SK-N-SH (cell line): ENCODE measurements around the gene C6orf141. TPM values are rescaled to one million over a fixed set of nuclear protein-coding genes. Genes with fewer than 3 reads are reported as not detected.

Experiments
- CTCF ChIA-PET: fragments of 300-600, 350-600 bp; formaldehyde crosslinking; extraction: SDS; loops from one replicate; lab custom pipeline; 2021; lab: Yijun Ruan, JAX
- POLR2A ChIA-PET: fragments of 350-600 bp; sonication (Branson Sonifier 250); formaldehyde crosslinking; extraction: SDS; loops from one replicate; lab custom pipeline; 2020; ENCODE audit warnings: antibody characterized with exemption, inconsistent platforms; lab: Yijun Ruan, JAX
- DNase-seq: peaks from one replicate; pipeline ENCODE4 v3.0.0; 2012
- H2AFZ ChIP-seq: fragments of 200-600 bp; sonication (generic); 2 replicates; pipeline ENCODE4 v1.8.1; 2016; ENCODE audit warnings: antibody characterized with exemption, mild to moderate bottlenecking, low read depth
- H3F3A ChIP-seq: fragments of 200-600 bp; sonication (generic); replicated peaks from 2 replicates; pipeline ENCODE3; 2016; ENCODE audit warnings: antibody characterized with exemption, mild to moderate bottlenecking; ENCODE audit not compliant: insufficient read depth
- H3K27ac ChIP-seq, 2 experiments: fragments of 200-500 bp in 1 of 2; fragments of 200-600 bp in 1 of 2; sonication (Bioruptor generic) in 1 of 2; sonication (generic), shearing (Covaris generic) in 1 of 2; 2 replicates each; pipeline versions ENCODE4 v1.5.1 to v1.6.1; 2014 to 2016; ENCODE audit warnings: low read depth in 2 of 2, inconsistent platforms in 1 of 2, low read length in 1 of 2, mild to moderate bottlenecking in 1 of 2, mixed read lengths in 1 of 2
- H3K27me3 ChIP-seq: fragments of 200-600 bp; sonication (generic), shearing (Covaris generic); 2 replicates; pipeline ENCODE4 v1.6.1; 2016; ENCODE audit warnings: mixed run types; ENCODE audit not compliant: insufficient read depth
- H3K36me3 ChIP-seq, 2 experiments: fragments of 200-500 bp in 1 of 2; fragments of 200-600 bp in 1 of 2; sonication (Bioruptor generic) in 1 of 2; sonication (generic) in 1 of 2; replicated peaks in 1 of 2; 2 replicates each; pipeline versions ENCODE3 to v1.5.1; 2014 to 2016; ENCODE audit warnings: low read length in 1 of 2, mild to moderate bottlenecking in 1 of 2; ENCODE audit not compliant: insufficient read depth in 2 of 2, control insufficient read depth in 1 of 2
- H3K4me1 ChIP-seq, 2 experiments: fragments of 200-500 bp in 1 of 2; fragments of 200-600 bp in 1 of 2; sonication (Bioruptor generic) in 1 of 2; sonication (generic), shearing (Covaris generic) in 1 of 2; 2 replicates each; pipeline versions ENCODE4 v1.5.1 to v1.6.1; 2014 to 2016; ENCODE audit warnings: low read depth in 1 of 2, low read length in 1 of 2, mixed run types in 1 of 2; ENCODE audit not compliant: insufficient read depth in 2 of 2, control insufficient read depth in 1 of 2
- H3K4me2 ChIP-seq: fragments of 200-600 bp; sonication (generic), shearing (Covaris generic); 2 replicates; pipeline ENCODE4 v1.6.1; 2017; ENCODE audit warnings: mixed run types
- H3K4me3 ChIP-seq, 2 experiments: fragments of 200-500 bp in 1 of 2; fragments of 200-600 bp in 1 of 2; sonication (Bioruptor generic) in 1 of 2; sonication (generic), shearing (Covaris generic) in 1 of 2; 2 replicates each; pipeline versions ENCODE4 v1.5.1 to v1.8.1; 2014 to 2016; ENCODE audit warnings: low read depth in 2 of 2, inconsistent platforms in 1 of 2, low read length in 1 of 2, mild to moderate bottlenecking in 1 of 2, mixed read lengths in 1 of 2, moderate library complexity in 1 of 2
- H3K79me2 ChIP-seq: fragments of 200-600 bp; sonication (generic); 2 replicates; pipeline ENCODE4 v1.8.1; 2017; ENCODE audit warnings: mild to moderate bottlenecking; ENCODE audit not compliant: insufficient read depth
- H3K9ac ChIP-seq: fragments of 200-600 bp; sonication (generic); 2 replicates; pipeline ENCODE4 v1.6.1; 2017; ENCODE audit warnings: mixed run types
- H3K9me2 ChIP-seq: fragments of 200-600 bp; sonication (generic); 2 replicates; pipeline ENCODE4 v1.6.1; 2017; ENCODE audit warnings: mixed run types
- H3K9me3 ChIP-seq: fragments of 200-600 bp; sonication (generic); 2 replicates; pipeline ENCODE4 v1.6.1; 2017; ENCODE audit warnings: mixed run types, mild to moderate bottlenecking, moderate library complexity
- H4K20me1 ChIP-seq: fragments of 200-600 bp; sonication (generic); 2 replicates; pipeline ENCODE4 v1.6.1; 2017; ENCODE audit warnings: mild to moderate bottlenecking, mixed run types; ENCODE audit not compliant: insufficient read depth
- CHD2 ChIP-seq: fragments of 150-350 bp; IDR thresholded peaks from 2 replicates; pipeline ENCODE4 v1.6.1; 2018; ENCODE audit warnings: low read length; ENCODE audit not compliant: partially characterized antibody
- EP300 ChIP-seq, 2 experiments: IDR thresholded peaks; 2 replicates each; pipeline versions ENCODE4 v1.4.0 to v1.6.1; 2012; ENCODE audit warnings: borderline replicate concordance in 1 of 2, low read depth in 1 of 2, low read length in 1 of 2
- GATA2 ChIP-seq: sonication (generic); formaldehyde crosslinking; IDR thresholded peaks from 2 replicates; pipeline ENCODE4 v1.5.0; 2020; ENCODE audit warnings: mild to moderate bottlenecking, missing genetic modification reagents
- MXI1 ChIP-seq: IDR thresholded peaks from 2 replicates; pipeline ENCODE4 v1.6.1; 2012; ENCODE audit warnings: mild to moderate bottlenecking, low read depth, low read length, improper control_type of control experiment
- NFIC ChIP-seq: IDR thresholded peaks from 2 replicates; pipeline ENCODE4 v1.4.0; 2012; ENCODE audit warnings: borderline replicate concordance
- POLR2AphosphoS5 ChIP-seq: IDR thresholded peaks from 2 replicates; pipeline ENCODE4 v1.6.1; 2012; ENCODE audit warnings: low read depth, low read length
- RFX5 ChIP-seq: IDR thresholded peaks from 2 replicates; pipeline ENCODE4 v1.6.1; 2012; ENCODE audit warnings: mild to moderate bottlenecking, improper control_type of control experiment, low read length
- SIN3A ChIP-seq: IDR thresholded peaks from 2 replicates; pipeline ENCODE4 v1.6.1; 2012; ENCODE audit warnings: low read depth, mild to moderate bottlenecking, low read length, moderate library complexity, borderline replicate concordance
- SMC3 ChIP-seq: IDR thresholded peaks from 2 replicates; pipeline ENCODE4 v1.6.1; 2012; ENCODE audit warnings: low read depth, low read length, improper control_type of control experiment
- TCF12 ChIP-seq: IDR thresholded peaks from 2 replicates; pipeline ENCODE4 v1.4.0; 2012
- WGBS: methylation state at CpG from one replicate; pipeline ENCODE4 v1.1.6; 2017; ENCODE audit warnings: low lambda C conversion rate; 5-methylcytosine and 5-hydroxymethylcytosine counted together
- polyA plus RNA-seq, 3 experiments: library from polyadenylated mRNA; depleted of rRNA; stranded (reverse); fragments of >200 nt; gene quantifications; 2 replicates each; pipeline ENCODE4 v1.2.3, GENCODE V29; 2012
- TF ChIP-seq, protein P1 (sequence below): IDR thresholded peaks from 2 replicates; pipeline ENCODE4 v1.6.1; 2012; ENCODE audit warnings: mild to moderate bottlenecking, low read depth, low read length, moderate library complexity
- TF ChIP-seq, protein P2 (sequence below): fragments of 150-350 bp; IDR thresholded peaks from 2 replicates; pipeline ENCODE4 v1.6.1; 2017; ENCODE audit warnings: antibody characterized with exemption, low read length, low read depth, borderline replicate concordance
- TF ChIP-seq, protein P3 (sequence below): fragments of 150-350 bp; IDR thresholded peaks from 2 replicates; pipeline ENCODE4 v1.6.1; 2016; ENCODE audit warnings: mild to moderate bottlenecking, low read depth, low read length

Gene C6orf141
- polyA plus RNA-seq, 1 of the 3 experiments (the other 2 are of a cell fraction): not detected

DNA sequence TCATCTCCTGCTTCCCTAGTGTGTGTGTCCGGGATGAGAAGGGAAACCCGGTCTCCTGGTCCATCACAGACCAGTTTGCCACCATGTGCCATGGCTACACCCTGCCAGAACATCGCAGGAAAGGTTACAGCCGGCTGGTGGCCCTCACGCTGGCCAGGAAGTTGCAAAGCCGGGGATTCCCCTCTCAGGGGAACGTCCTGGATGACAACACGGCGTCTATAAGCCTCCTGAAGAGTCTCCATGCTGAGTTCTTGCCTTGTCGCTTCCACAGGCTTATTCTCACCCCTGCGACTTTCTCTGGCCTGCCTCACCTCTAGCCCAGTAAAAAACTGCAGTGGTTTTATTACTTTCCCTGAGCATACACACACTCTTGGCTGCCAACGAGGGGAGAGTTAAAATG lies 23.9 kb upstream of the C6orf141 start:
- H4K20me1 ChIP-seq: no peaks in the 10 kb centered on the region
- H3K79me2 ChIP-seq: no peaks in the 10 kb centered on the region
- H3K9ac ChIP-seq: no peak overlapping the region
- CTCF ChIA-PET: no interaction called here
- H3K4me2 ChIP-seq: no peak overlapping the region
- POLR2A ChIA-PET: no interaction called here
- no peak for DNase-seq
- H2AFZ ChIP-seq: no peak overlapping the region
- WGBS: 4% methylated on average over 3 of the region's 12 CpGs
- no peak for TF ChIP-seq RFX5
- no peak for TF ChIP-seq POLR2AphosphoS5
- TF ChIP-seq, protein P1, sequence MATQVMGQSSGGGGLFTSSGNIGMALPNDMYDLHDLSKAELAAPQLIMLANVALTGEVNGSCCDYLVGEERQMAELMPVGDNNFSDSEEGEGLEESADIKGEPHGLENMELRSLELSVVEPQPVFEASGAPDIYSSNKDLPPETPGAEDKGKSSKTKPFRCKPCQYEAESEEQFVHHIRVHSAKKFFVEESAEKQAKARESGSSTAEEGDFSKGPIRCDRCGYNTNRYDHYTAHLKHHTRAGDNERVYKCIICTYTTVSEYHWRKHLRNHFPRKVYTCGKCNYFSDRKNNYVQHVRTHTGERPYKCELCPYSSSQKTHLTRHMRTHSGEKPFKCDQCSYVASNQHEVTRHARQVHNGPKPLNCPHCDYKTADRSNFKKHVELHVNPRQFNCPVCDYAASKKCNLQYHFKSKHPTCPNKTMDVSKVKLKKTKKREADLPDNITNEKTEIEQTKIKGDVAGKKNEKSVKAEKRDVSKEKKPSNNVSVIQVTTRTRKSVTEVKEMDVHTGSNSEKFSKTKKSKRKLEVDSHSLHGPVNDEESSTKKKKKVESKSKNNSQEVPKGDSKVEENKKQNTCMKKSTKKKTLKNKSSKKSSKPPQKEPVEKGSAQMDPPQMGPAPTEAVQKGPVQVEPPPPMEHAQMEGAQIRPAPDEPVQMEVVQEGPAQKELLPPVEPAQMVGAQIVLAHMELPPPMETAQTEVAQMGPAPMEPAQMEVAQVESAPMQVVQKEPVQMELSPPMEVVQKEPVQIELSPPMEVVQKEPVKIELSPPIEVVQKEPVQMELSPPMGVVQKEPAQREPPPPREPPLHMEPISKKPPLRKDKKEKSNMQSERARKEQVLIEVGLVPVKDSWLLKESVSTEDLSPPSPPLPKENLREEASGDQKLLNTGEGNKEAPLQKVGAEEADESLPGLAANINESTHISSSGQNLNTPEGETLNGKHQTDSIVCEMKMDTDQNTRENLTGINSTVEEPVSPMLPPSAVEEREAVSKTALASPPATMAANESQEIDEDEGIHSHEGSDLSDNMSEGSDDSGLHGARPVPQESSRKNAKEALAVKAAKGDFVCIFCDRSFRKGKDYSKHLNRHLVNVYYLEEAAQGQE: no peak
- TF ChIP-seq MXI1: no peak
- TF ChIP-seq, protein P2, sequence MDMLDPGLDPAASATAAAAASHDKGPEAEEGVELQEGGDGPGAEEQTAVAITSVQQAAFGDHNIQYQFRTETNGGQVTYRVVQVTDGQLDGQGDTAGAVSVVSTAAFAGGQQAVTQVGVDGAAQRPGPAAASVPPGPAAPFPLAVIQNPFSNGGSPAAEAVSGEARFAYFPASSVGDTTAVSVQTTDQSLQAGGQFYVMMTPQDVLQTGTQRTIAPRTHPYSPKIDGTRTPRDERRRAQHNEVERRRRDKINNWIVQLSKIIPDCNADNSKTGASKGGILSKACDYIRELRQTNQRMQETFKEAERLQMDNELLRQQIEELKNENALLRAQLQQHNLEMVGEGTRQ: no peak
- TF ChIP-seq SIN3A: no peak
- TF ChIP-seq TCF12: no peak
- no peak for TF ChIP-seq GATA2 (CRISPR knock-in tag)
- no peak for TF ChIP-seq SMC3
- no peak for TF ChIP-seq EP300 (IDR thresholded peaks at IDR 0.05; ENCODE audit: borderline replicate concordance in 1 of 2, low read depth in 1 of 2, low read length in 1 of 2)
- TF ChIP-seq CHD2: no peak
- no peak for TF ChIP-seq NFIC
- TF ChIP-seq, protein P3, sequence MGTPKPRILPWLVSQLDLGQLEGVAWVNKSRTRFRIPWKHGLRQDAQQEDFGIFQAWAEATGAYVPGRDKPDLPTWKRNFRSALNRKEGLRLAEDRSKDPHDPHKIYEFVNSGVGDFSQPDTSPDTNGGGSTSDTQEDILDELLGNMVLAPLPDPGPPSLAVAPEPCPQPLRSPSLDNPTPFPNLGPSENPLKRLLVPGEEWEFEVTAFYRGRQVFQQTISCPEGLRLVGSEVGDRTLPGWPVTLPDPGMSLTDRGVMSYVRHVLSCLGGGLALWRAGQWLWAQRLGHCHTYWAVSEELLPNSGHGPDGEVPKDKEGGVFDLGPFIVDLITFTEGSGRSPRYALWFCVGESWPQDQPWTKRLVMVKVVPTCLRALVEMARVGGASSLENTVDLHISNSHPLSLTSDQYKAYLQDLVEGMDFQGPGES: no peak
- peaks cover 11% of the 10 kb centered on the region; the same call in 1 of the 2 replicates for H3K27me3 ChIP-seq
- H3K4me1 ChIP-seq: no peaks in the 10 kb centered on the region
- H3F3A ChIP-seq: no peaks in the 10 kb centered on the region
- H3K36me3 ChIP-seq: no peaks in the 10 kb centered on the region
- no peak overlapping the region for H3K27ac ChIP-seq
- no peak overlapping the region for H3K4me3 ChIP-seq
- H3K9me2 ChIP-seq: no peaks in the 10 kb centered on the region
- H3K9me3 ChIP-seq: no peaks in the 10 kb centered on the region
